SH-SY5Y (cell line): ENCODE measurements around the gene GGA1.

Experiments
- GATA2 ChIP-seq: IDR thresholded peaks from 2 replicates; pipeline ENCODE4 v1.6.1; 2011; ENCODE audit warnings: mild to moderate bottlenecking, low read depth, low read length
- GATA3 ChIP-seq: IDR thresholded peaks from 2 replicates; pipeline ENCODE4 v1.6.1; 2011; ENCODE audit warnings: low read depth, mild to moderate bottlenecking, low read length, moderate library complexity

GGA1 gene

DNA sequence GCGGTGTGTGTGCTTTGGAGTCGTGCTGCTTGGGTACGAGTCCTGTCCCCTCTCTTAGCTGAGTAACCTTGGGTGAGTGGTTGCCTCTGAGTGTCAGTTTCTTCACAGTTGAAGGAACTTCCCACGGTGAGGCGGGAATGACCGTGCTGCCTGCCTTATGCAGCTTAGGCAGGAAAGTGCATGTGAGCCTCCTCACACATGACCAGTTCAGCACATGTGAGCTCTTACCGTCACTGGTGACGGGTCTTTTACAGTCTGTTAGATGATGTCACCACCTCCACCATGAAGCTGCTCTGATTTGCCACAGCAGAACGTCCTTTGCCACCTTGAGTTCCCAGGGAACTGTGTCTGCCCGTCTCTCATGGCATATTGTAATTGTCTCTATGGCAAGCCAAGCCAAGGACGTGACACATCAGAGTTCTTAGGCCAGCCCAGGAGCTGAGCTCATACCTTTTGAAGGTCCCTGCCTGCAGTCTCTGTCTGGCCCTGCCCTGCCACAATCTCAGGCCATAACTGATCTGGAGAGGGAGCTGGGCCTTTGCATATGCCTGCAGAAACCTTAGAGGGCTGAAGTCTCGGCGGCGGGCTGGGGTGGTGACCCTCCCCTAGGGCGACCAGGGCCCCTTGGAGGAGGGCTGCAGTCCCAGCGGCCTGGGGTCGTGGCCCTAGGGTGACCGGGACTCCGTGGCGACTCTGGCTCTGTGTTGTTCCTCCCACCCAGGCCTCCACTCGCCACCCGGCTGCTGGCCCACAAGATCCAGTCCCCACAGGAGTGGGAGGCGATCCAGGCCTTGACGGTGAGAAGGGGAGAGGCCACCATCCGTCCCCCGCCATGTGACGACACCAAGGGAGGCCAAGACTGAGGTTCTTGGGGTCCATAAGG lies 7.8 kb downstream of the GGA1 start:
- TF ChIP-seq GATA3 (no peak), GATA2 (no peak)

DNA sequence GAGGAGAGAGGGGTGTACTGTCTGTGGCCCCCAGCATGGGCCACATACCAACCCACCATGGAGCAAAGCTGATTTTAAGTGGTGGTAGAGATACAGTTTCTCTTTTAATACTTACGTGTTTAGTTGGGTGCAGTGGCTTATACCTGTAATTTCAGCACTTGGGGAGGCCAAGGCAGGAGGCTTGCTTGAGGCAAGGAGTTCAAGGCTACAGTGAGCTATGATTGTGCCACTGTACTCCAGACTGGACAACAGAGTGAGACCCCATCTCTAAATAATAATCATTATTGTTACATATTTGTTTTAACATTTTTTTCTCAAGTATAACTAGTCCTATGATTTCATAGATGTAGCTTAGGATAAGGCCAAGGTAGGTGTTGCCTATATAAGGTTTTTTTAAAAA lies 8.8 kb downstream of the GGA1 start:
- TF ChIP-seq GATA3 (no peak), GATA2 (no peak)

DNA sequence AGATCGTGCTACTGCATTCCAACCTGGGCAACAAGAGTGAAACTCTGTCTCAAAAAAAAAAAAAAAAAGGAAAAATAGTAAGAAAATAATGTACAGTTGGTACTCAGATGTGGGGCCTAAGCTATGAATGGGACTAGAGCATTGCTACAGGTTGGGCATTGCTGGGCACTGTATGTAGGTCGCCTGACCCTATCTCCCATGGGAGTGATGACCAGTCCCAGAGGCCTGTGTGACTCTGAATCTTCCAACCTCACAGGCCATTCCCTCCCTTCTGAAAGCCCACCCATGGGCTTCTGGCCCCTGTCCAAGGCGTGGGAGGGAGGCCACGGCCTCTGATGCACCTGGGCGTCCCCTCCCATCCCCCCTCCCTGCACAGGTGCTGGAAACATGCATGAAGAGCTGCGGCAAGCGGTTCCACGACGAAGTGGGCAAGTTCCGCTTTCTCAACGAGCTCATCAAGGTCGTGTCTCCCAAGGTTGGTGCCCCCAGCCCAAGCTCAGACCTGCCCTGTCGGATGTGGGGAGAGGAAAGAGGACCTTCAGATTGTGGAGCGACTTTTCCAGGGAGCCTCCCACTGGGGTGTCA lies 9.5 kb downstream of the GGA1 start:
- TF ChIP-seq GATA2, result no peak
- TF ChIP-seq GATA3, result no peak

DNA sequence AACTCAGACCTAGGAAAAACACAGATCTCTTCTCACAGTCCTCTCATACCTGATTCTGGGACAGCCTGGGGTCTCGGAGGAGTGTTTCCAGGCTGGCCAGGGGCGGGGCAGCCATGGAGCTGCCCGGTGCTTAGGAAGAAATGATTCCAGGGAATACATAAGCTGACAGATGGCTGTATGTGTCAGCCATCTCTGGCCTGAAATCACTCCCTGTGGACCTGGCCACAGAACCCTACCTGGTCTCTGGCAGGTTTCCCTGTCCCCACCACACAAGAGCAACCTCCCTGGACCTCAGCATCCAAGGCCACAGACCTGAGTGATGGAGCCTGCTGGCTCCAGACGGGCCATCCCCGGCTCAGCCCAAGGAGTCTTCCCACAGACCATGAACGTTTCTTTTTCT lies 10.0 kb downstream of the GGA1 start:
- no peak for TF ChIP-seq GATA3

DNA sequence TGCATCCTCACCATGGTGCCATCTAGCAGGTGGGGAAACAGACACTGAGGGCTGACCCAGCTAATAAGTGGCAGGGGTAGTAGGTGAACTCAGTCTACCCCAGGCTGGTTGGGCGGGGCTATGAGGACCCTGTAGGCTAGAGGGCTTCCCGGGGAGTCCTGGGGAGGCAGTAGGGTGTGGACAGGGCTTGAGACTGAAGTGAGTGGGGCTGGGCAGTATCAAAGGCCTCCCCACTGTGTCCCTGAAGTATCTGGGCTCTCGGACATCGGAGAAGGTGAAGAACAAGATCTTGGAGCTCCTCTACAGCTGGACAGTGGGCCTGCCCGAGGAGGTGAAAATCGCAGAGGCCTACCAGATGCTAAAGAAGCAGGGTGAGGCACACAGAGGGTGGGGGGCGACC lies 11.4 kb downstream of the GGA1 start:
- no peak for TF ChIP-seq GATA2
- no peak for TF ChIP-seq GATA3

DNA sequence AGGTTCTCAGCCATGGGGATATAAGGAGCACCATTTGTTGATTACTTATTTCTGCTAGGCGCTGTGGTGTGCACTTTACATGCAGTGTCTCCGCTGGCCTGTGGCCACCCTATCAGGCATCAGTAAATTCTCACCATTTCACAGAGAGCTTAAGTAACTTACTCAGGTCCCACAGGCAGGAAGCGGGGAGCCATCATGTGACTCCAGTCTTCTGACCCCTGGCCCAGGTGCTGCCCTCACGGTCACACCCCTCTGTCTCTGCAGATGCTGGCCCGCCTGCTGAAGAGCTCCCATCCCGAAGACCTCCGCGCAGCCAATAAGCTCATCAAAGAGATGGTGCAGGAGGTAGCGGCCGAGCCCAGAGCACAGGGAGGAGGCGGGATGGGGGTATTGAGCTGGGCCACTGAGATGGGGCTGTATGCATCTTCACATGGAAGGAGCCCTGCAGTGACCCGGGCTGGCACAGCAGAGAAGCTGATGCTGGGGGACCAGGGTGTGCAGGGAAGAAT lies 12.8 kb downstream of the GGA1 start:
- no peak for TF ChIP-seq GATA2
- TF ChIP-seq GATA3, result no peak

DNA sequence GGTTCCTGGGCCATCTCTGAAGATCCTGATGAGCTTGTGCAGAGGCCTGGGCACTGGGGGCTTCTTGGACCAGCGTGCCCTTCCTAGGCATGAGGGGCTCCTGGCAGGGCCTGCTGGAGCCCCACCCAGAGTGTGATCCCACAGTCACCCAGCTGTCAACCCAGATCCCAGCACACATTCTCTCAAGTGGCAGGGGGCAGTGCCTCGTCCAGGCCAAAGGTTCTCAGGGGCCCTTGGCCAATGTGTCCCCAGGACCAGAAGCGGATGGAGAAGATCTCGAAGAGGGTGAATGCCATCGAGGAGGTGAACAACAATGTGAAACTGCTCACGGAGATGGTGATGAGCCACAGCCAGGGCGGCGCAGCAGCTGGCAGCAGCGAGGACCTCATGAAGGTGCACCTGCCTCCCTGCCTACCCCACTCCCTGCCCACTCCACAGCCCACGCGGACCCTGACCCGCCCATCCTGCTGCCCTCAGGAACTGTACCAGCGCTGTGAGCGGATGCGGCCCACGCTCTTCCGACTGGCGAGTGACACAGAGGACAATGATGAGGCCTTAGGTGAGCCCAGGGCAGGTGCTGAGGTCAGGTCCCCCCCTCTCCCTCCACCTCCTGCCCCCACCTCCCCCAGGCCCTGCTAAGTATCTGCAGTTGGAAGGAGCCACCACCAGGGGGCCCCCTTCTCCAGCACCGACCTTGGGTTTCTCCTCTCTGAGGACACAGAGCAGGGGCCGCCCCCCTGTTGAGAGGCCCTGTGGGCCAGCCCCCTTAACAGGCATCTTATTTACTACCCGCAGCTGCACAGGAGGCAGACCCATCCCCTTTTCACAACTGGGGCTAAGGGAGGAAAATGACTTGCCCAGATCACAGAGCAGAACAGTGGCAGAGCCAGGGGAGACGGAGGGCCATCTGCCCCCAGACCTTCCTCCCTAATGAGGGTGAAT lies 14.7 kb downstream of the GGA1 start:
- TF ChIP-seq GATA3 (no peak), GATA2 (no peak)

DNA sequence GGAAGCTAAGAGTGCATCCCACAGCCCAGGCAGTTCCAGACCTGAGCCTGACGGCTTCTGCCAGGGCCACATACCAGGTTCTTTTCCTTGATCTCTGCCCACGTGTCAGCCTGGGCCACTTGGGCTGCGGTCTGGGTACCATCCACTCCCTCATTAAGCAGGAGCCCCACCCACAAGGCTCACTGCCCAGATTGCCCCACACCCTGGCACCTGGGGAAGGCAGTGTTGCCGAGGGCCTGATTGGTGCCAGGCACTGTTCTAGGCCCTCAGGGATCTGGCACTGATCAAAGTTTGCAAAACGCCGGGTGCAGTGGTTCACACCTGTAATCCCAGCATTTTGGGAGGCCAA lies 15.4 kb downstream of the GGA1 start:
- TF ChIP-seq GATA3 (no peak), GATA2 (no peak)

DNA sequence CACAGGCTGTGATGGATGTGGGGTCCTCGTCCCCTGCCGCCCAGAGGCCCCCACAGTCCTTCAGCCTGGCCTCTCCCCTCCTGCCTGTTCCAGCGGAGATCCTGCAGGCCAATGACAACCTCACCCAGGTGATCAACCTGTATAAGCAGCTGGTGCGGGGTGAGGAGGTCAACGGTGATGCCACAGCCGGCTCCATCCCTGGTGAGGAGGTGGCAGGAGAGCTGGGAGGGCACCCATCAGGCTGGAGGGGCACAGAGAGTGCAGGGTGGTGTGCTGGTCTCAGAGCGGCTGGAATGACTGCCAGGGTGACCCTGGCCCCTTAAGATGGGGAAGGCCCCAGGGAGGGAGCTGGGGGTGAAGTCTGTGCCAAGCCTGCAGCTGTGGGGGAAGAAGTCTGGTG lies 16.2 kb downstream of the GGA1 start:
- TF ChIP-seq GATA3 (no peak), GATA2 (no peak)

DNA sequence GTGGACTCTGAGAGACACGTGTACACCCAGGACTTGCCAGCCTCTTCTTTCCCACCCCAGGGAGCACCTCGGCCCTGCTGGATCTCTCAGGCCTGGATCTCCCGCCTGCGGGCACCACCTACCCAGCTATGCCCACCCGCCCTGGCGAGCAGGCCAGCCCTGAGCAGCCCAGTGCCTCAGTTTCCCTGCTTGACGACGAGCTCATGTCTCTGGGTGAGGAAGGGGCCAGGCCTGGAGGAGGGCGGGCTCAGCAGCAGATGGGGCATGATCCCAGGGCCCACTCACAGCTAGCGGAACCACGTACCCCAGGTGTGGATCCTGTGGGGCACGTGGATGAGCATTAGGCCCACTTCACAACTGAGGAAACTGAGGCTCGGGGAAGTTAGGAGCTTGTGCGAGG lies 17.1 kb downstream of the GGA1 start:
- TF ChIP-seq GATA3, result no peak
- TF ChIP-seq GATA2, result no peak

DNA sequence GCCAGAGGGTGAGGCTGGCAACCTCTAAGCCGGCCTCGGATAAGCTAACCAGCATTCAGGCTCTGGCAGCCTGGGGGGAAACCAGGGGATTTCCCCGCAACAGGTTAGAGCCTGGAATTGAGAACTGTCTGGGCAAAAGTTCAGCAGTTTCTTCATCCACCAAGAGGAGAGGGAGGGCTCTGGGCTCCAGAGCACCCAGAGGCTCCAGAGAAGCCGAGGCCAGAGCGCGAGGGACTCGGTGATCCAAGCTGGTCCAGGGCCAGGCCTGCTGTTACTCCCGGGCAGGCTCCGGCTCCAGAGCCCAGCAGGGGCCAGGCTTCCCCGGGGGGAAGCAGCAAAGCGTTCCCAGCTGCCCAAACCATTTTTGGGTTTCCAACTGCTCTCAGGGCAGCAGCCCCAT lies 17.5 kb downstream of the GGA1 start:
- TF ChIP-seq GATA3 (no peak), GATA2 (no peak)

DNA sequence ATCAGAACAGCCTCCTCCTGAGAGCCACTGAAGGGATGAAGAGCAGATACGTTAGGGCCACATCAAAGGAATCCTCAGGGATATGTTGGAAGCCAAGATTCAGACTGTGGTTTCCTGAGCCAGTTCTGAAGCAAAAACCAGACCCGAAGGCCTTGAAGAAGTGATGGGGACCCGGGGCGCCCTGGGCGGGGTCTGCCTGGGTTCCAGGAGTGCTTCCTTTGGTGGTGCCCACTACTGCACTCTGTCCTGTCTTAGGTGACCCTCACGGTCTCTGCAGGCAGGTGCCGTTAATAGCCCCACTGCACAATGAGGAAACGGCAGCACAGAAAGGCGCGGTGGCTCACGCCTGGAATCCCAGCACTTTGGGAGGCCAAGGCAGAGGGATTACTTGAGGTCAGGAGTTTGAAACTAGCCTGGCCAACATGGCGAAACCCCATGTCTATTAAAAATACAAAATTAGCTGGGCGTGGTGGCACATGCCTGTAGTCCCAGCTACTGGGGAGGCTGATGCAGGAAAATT lies 18.0 kb downstream of the GGA1 start:
- TF ChIP-seq GATA2 (no peak), GATA3 (no peak)

DNA sequence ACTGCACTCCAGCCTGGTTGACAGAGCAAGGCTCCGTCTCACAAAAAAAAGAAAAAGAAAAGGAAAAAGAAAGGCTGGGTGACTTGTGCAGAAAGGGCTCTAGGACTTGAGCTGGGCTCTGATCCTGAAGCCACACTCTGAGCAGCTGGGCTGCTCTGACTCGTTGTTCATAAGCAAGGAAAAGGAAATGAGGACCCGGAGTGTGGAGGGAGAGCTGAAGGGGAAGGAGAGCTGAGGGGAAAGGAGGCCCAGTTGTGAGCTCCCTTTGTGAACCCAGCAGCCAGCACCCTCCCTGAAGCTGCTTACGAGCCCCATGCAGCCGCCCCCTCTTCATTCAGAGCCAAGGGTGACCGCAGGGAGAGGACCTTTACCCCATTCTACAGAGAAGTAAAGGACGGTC lies 18.5 kb downstream of the GGA1 start:
- no peak for TF ChIP-seq GATA2
- no peak for TF ChIP-seq GATA3

DNA sequence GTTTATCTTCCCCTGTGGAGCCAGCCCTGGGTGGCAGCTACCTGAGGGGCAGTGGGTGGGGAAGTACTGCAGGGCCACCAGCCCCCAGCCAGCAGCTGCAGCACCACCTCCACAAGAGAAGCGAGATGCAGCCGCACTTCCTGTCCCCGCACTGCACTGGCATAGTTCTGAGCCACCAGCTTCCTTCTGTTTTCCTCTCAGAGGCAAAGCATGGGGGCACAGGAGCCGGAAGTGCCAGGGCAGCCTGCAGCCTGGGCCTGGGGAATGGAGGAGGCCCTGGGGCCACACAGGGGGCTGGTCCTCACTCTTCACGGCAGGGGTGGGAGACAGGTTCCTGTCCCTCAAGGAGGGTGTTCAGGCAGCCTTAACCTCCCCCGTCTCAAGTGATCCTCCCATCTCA lies 18.9 kb downstream of the GGA1 start:
- TF ChIP-seq GATA3, result no peak
- TF ChIP-seq GATA2, result no peak

DNA sequence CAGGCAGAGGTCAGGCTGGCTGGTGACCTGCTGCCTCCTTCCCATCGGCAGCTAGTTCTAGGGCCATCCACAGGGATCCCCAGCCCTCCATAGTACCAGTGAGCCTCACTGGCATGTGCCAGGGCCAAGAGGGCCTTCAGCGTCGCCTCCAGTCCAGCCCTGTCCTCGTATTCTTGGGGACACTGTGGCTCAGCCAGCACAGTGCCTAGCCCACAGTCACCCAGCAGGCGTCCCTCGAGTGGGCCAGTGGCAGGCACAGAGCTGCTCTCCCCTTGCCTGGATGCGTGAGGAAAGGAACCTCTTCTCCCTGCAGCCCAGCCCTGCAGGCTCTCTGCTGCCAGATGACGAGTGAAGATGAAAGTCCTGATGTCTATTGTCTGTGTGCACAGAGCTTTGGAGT lies 20.2 kb downstream of the GGA1 start:
- TF ChIP-seq GATA3 (no peak), GATA2 (no peak)
